ENCODE data around the gene CYP4A22. TPM values are rescaled to one million over a fixed set of nuclear protein-coding genes. Genes with fewer than 3 reads are reported as not detected.

The CYP4A22 gene
- total RNA-seq, 1 donor from 2014 or later = not detected

DNA sequence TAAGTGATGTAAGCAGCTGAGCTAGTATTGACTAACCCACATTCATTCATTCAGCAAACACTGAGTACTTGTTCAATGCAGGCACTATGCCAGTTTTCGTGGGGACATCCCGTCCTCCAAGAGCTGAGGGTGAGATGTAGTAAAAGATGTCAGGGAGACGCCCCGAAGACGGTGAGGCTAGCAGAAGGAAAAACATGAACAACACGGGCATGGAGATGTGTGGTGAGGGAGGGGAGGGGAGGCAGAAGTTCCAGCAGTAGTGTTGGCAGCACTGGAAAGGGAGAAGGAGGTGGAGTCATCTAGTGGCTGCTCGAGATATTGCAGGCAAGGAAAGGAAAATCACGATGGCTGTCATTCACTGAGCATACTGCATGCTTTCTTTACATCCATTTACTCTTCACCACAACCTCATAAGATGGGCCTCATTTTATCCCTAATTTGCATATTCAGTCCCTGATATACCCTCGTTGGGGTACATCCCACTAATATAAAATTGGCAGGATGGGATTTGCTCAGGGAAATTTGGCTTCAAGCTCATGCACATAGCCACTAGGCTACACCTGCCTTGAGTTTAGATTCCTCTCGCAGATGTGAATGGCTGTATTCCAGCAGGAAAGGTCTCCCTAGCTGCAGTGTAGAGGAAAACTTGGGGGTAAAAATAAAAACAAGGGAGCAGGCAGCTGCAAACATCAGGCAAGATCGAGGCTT is 38.1 kb downstream of the CYP4A22 start:
- Mint-ChIP-seq H3K4me1 (ENCODE audit: unreplicated experiment) (peaks cover 14% of the 10 kb centered on the region), H3K27ac (ENCODE audit: unreplicated experiment) (no peak overlapping the region), H3K36me3 (ENCODE audit: unreplicated experiment) (no peaks in the 10 kb centered on the region), H3K9me3 (ENCODE audit: unreplicated experiment) (no peaks in the 10 kb centered on the region), H3K4me3 (ENCODE audit: unreplicated experiment) (no peak overlapping the region), H3K27me3 (ENCODE audit: unreplicated experiment) (peaks cover under 1% of the 10 kb centered on the region)
- TF ChIP-seq, protein P1, sequence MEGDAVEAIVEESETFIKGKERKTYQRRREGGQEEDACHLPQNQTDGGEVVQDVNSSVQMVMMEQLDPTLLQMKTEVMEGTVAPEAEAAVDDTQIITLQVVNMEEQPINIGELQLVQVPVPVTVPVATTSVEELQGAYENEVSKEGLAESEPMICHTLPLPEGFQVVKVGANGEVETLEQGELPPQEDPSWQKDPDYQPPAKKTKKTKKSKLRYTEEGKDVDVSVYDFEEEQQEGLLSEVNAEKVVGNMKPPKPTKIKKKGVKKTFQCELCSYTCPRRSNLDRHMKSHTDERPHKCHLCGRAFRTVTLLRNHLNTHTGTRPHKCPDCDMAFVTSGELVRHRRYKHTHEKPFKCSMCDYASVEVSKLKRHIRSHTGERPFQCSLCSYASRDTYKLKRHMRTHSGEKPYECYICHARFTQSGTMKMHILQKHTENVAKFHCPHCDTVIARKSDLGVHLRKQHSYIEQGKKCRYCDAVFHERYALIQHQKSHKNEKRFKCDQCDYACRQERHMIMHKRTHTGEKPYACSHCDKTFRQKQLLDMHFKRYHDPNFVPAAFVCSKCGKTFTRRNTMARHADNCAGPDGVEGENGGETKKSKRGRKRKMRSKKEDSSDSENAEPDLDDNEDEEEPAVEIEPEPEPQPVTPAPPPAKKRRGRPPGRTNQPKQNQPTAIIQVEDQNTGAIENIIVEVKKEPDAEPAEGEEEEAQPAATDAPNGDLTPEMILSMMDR (IDR thresholded peaks at IDR 0.05) = peak; percentile 83
- peak; percentile 85 for DNase-seq (ENCODE audit: extremely low spot score, unreplicated experiment)

DNA sequence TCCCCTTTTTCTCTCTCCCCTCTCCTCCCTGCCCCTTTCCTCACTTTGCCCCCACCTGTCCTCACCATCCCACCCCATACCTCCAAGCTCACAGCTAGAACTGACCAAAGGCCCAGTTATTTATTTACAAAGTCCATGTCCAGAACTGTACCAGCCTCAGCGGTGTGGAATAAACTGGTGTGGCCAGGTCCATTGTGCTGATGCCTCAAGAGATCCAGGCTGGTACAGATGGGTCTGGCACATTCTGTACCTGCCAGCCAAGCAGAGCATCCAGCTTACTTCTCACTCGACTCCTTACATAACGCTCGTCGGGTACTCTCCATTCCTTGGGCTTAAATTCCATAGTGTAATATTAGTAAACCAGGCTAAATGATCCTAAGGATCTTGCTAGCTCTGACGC is 40.8 kb downstream of the CYP4A22 start:
- no peak overlapping the region for H3K27ac Mint-ChIP-seq (ENCODE audit: unreplicated experiment)
- H3K27me3 Mint-ChIP-seq (ENCODE audit: unreplicated experiment) = peaks cover 5% of the 10 kb centered on the region
- H3K4me3 Mint-ChIP-seq (ENCODE audit: unreplicated experiment) = no peak overlapping the region
- peak; percentile 56 for DNase-seq (ENCODE audit: extremely low spot score, unreplicated experiment)
- TF ChIP-seq, protein P1 (IDR thresholded peaks at IDR 0.05) = no peak
- H3K9me3 Mint-ChIP-seq (ENCODE audit: unreplicated experiment) = no peaks in the 10 kb centered on the region
- peaks cover 14% of the 10 kb centered on the region for H3K4me1 Mint-ChIP-seq (ENCODE audit: unreplicated experiment)
- no peaks in the 10 kb centered on the region for H3K36me3 Mint-ChIP-seq (ENCODE audit: unreplicated experiment)

DNA sequence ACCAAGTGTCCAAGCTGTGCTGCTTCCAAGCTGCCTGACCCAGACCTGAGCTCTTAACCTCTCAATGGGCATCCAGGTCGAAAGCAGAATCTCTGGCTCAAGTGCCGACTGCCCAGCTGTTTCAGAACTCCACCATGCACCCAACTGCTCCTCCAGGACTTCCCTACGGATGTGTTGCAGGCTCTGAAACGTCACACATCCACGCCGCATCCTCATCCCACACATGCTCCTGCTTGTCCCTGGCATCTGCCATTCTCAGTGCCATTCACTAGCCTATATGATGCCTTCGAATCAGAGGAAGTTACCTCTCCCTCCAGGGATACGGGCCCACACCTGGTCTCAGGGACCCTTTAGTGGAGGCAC is 41.4 kb downstream of the CYP4A22 start:
- peak overlapping the region; percentile 81 for H3K27ac Mint-ChIP-seq (ENCODE audit: unreplicated experiment)
- peaks cover 5% of the 10 kb centered on the region for H3K27me3 Mint-ChIP-seq (ENCODE audit: unreplicated experiment)
- H3K9me3 Mint-ChIP-seq (ENCODE audit: unreplicated experiment) = no peaks in the 10 kb centered on the region
- TF ChIP-seq, protein P1 (IDR thresholded peaks at IDR 0.05) = no peak
- peak; percentile 68 for DNase-seq (ENCODE audit: extremely low spot score, unreplicated experiment)
- H3K4me1 Mint-ChIP-seq (ENCODE audit: unreplicated experiment) = peaks cover 14% of the 10 kb centered on the region
- peak overlapping the region; percentile 76 for H3K4me3 Mint-ChIP-seq (ENCODE audit: unreplicated experiment)
- H3K36me3 Mint-ChIP-seq (ENCODE audit: unreplicated experiment) = no peaks in the 10 kb centered on the region

DNA sequence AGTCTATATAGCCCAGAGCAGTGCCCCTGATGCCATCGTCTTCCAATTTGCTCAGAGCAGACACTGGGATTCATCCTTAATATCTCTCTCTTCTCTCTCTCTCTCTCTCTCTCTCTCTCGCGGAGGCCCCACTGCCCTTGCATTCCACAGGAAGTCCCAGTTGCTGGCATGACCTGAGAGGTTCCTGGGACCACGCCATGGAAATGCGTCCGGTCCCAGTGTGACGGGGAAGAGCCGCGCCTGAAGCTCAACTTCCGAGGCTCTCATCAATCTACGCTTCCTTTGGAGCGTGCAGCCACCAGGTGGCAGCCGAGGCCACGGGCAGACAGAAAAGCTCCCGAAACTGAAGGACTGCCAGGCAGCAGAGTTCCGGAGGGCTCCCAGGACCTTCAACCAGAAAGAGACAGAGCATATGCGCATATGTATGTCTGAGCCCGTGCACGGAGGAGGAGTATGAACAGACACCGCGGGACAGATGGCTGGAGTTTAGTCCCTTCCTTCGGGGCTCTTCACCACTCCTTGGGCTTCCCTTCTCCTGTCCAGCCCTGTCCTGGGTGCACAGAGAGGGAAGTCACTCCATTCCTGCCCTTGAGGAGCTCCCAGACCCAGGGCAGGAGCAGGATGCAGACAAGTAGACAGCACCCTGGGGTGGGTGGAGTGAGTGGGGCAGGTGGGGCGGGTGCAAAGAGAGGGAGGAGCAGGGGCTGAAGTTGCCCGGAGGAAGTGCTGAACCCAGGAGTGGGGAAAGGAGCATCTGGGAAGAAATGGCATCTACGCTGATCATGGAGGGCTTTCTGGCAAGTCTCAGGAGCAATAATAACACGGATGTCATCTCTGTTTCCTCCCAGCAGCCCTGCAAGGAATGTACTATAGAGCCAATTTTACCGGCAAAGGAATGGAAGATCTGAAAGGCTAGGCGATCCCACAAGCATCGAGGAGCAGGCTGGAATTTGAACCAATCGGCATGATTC is 42.1 kb downstream of the CYP4A22 start:
- no peaks in the 10 kb centered on the region for H3K36me3 Mint-ChIP-seq (ENCODE audit: unreplicated experiment)
- H3K9me3 Mint-ChIP-seq (ENCODE audit: unreplicated experiment) = no peaks in the 10 kb centered on the region
- H3K27me3 Mint-ChIP-seq (ENCODE audit: unreplicated experiment) = peaks cover 5% of the 10 kb centered on the region
- peak overlapping the region; percentile 76 for H3K4me3 Mint-ChIP-seq (ENCODE audit: unreplicated experiment)
- TF ChIP-seq, protein P1 (IDR thresholded peaks at IDR 0.05) = peak; percentile 96
- peak; percentile 96 for DNase-seq (ENCODE audit: extremely low spot score, unreplicated experiment)
- peak overlapping the region; percentile 81 for H3K27ac Mint-ChIP-seq (ENCODE audit: unreplicated experiment)
- H3K4me1 Mint-ChIP-seq (ENCODE audit: unreplicated experiment) = peaks cover 14% of the 10 kb centered on the region
